Activated B cell treated with CpG ODN at 0.5 μM for 24 hours (primary cell): ENCODE results near the gene PADI3. TPM values are rescaled to one million over a fixed set of nuclear protein-coding genes. Genes with fewer than 3 reads are reported as not detected.

Experiments
- ATAC-seq: fragments of 200-7000 bp; cut with Tn5 transposase; one replicate; pipeline ENCODE4 v1.10.0; 2021; ENCODE audit warnings: low read depth, mild to moderate bottlenecking, moderate library complexity
- CTCF ChIA-PET: fragments of 350-600 bp; sonication (Branson Sonifier 250); formaldehyde crosslinking; loops from one replicate; lab custom pipeline; 2021; ENCODE audit warnings: antibody characterized with exemption; lab: Charles Lee
- POLR2A ChIA-PET: fragments of 350-600 bp; sonication (Branson Sonifier 250); formaldehyde crosslinking; loops from one replicate; lab custom pipeline; 2021; ENCODE audit warnings: antibody characterized with exemption; lab: Charles Lee
- DNase-seq: peaks from one replicate; pipeline ENCODE4 v3.0.0; 2022
- H3K27ac Mint-ChIP-seq: one replicate; pipeline ENCODE4 v1.8.0; 2020; ENCODE audit warnings: mixed read lengths
- H3K27me3 Mint-ChIP-seq: one replicate; pipeline ENCODE4 v1.8.0; 2021; ENCODE audit warnings: mixed read lengths
- H3K36me3 Mint-ChIP-seq: one replicate; pipeline ENCODE4 v1.8.0; 2021; ENCODE audit warnings: low read depth, mixed read lengths
- H3K4me1 Mint-ChIP-seq: one replicate; pipeline ENCODE4 v1.8.0; 2021; ENCODE audit warnings: mixed read lengths
- H3K4me3 Mint-ChIP-seq: one replicate; pipeline ENCODE4 v1.8.0; 2020; ENCODE audit warnings: mild to moderate bottlenecking, mixed read lengths
- H3K9me3 Mint-ChIP-seq: one replicate; pipeline ENCODE4 v1.8.0; 2020; ENCODE audit warnings: mixed read lengths
- intact Hi-C: fragments of 100-400 bp; cut with micrococcal nuclease; formaldehyde crosslinking; loops from one replicate; pipeline ENCODE4 v1.15.1; 2024
- total RNA-seq: library from RNA; stranded (reverse); gene quantifications from 2 replicates; pipeline ENCODE4 v1.2.3, GENCODE V29; 2022
- TF ChIP-seq, protein P1 (sequence below): fragments of 200-600 bp; IDR thresholded peaks from one replicate; pipeline ENCODE4 v1.8.0; 2022; ENCODE audit warnings: antibody characterized with exemption, mild to moderate bottlenecking

PADI3 gene
- total RNA-seq, 1 donor from 2014 or later: not detected

DNA sequence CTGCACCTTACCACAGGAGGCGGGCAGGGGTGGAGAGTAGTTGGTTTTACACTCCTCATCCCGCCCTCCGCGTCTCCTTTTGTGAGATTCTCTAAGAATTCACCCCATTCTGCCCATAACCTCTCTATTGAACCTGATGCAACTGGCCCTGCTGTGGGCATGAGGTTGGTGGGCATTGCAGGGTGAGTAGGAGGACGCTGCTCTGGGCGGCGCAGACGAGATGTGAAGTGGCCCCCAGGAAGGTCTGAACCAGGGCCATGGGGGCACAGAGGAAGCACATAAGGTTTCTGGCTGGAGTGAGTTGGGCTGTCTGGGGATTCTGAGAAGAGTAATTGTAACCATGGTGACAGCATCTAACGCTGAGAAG lies 35.1 kb upstream of the PADI3 start:
- CTCF ChIA-PET: no interaction called here
- Mint-ChIP-seq H3K4me1 (peaks cover 10% of the 10 kb centered on the region), H3K27me3 (peaks cover 27% of the 10 kb centered on the region), H3K9me3 (no peaks in the 10 kb centered on the region), H3K4me3 (no peak overlapping the region), H3K36me3 (no peaks in the 10 kb centered on the region), H3K27ac (no peak overlapping the region)
- DNase-seq (no peak), ATAC-seq (no peak)
- intact Hi-C loops: no loop called here
- TF ChIP-seq, protein P1, sequence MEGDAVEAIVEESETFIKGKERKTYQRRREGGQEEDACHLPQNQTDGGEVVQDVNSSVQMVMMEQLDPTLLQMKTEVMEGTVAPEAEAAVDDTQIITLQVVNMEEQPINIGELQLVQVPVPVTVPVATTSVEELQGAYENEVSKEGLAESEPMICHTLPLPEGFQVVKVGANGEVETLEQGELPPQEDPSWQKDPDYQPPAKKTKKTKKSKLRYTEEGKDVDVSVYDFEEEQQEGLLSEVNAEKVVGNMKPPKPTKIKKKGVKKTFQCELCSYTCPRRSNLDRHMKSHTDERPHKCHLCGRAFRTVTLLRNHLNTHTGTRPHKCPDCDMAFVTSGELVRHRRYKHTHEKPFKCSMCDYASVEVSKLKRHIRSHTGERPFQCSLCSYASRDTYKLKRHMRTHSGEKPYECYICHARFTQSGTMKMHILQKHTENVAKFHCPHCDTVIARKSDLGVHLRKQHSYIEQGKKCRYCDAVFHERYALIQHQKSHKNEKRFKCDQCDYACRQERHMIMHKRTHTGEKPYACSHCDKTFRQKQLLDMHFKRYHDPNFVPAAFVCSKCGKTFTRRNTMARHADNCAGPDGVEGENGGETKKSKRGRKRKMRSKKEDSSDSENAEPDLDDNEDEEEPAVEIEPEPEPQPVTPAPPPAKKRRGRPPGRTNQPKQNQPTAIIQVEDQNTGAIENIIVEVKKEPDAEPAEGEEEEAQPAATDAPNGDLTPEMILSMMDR: no peak
- POLR2A ChIA-PET: no interaction called here

DNA sequence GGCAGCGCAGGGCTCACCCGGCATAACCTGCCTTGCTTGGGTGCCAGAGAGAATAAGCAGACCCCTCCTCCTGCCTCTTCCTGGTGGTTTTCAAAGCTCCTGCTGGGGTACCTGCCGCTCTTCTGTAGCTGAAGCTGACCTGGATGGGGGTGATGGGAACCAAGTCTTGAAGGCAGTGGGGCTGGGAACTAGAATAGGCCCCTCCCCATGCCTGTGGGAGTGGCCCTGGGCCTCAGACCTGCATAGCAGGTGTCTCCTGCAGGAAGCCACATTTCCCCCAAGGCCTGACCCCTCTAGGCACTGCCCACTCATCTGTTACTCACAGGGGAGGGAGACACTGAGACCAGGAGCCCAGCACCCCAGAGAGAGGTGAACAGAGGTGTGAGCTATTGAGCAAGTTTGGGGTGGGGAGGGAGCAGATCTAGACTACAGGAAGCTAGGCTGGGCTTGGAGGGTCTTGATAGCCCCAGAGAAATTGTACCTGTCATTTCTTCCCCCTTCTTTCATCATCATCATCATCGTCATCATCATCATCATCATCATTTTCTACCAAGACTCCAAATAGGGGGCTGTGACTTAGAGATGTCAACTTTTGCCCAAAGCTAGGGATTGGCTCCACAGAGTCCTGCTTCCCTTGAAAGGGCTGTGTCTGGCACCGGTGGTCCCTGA lies 33.9 kb upstream of the PADI3 start:
- ATAC-seq (peak; percentile 45), DNase-seq (no peak)
- peaks cover 27% of the 10 kb centered on the region for H3K27me3 Mint-ChIP-seq
- H3K36me3 Mint-ChIP-seq: no peaks in the 10 kb centered on the region
- TF ChIP-seq, protein P1: no peak
- no peak overlapping the region for H3K27ac Mint-ChIP-seq
- ChIA-PET CTCF (no interaction called here), POLR2A (no interaction called here)
- H3K4me3 Mint-ChIP-seq: no peak overlapping the region
- peaks cover 8% of the 10 kb centered on the region for H3K4me1 Mint-ChIP-seq
- H3K9me3 Mint-ChIP-seq: no peaks in the 10 kb centered on the region
- intact Hi-C loops: no loop called here

DNA sequence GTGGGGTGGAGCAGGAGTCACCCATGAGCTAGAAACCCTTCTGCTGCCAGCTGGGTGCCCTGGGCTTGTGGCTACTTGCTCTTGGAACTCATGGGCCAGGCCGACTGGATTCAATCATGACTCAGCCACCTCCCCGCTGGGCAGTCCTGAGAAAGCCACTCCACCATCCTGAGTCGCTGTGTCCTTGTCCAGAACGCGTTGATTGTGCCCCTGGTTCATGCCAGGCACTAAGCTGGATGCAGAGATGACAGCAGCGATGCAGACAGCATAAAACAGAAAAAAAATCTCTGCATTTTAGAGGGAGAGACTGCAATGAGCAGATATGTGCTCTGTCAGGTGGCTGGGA lies 33.4 kb upstream of the PADI3 start:
- TF ChIP-seq, protein P1: no peak
- Mint-ChIP-seq H3K4me3 (no peak overlapping the region), H3K9me3 (no peaks in the 10 kb centered on the region), H3K4me1 (peaks cover 8% of the 10 kb centered on the region), H3K27ac (no peak overlapping the region), H3K36me3 (no peaks in the 10 kb centered on the region), H3K27me3 (peaks cover 27% of the 10 kb centered on the region)
- ATAC-seq (no peak), DNase-seq (no peak)
- ChIA-PET CTCF (no interaction called here), POLR2A (no interaction called here)
- intact Hi-C loops: no loop called here

DNA sequence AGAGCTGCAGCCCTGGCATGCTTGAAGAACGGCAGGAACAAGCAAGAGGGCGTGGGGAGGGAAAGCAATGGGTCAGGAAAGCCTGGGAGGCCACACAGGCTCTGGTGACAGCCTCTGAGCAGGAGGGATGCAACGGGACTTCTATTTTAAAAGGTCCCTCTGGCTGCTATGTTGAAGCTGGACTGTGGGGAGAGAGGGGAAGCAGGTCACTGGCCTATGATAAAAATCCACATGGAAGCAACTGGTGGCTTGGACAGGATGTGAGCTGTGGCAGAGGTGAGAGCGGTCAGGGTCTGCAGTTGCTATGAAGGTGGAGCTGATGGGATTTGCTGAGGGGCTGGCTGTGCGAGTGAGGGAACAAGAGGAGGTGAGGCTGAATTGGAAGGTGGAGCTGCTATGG lies 32.8 kb upstream of the PADI3 start:
- peak overlapping the region; percentile 50 for H3K27ac Mint-ChIP-seq
- POLR2A ChIA-PET: no interaction called here

DNA sequence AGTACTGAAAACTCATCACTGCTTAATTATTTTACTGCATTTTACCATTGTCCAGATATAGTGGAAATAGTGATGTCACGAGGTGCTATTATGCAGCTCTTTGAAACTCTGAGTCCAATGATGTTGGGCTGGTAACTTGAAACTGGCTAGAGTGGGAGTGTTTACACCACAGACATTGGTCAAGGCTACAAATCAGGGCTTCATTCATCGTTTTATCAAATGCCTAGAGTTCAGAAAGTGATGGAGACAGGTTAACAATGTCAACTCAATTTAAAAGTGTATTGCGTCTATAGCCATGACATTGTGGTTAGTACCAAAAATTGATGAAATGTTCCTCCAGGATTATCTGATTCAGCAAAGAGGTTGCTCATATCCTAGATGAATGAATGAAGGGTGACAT lies 31.3 kb upstream of the PADI3 start:
- Mint-ChIP-seq H3K27ac (no peak overlapping the region), H3K4me3 (no peak overlapping the region), H3K36me3 (no peaks in the 10 kb centered on the region), H3K27me3 (peaks cover 29% of the 10 kb centered on the region), H3K4me1 (peaks cover 6% of the 10 kb centered on the region), H3K9me3 (no peaks in the 10 kb centered on the region)
- ATAC-seq (no peak), DNase-seq (no peak)
- TF ChIP-seq, protein P1: no peak
- ChIA-PET POLR2A (no interaction called here), CTCF (no interaction called here)
- intact Hi-C loops: no loop called here

More for the DNA sequence above, 32.8 kb upstream of the PADI3 start:
- Mint-ChIP-seq H3K4me3 (no peak overlapping the region), H3K9me3 (no peaks in the 10 kb centered on the region), H3K27me3 (peaks cover 27% of the 10 kb centered on the region), H3K36me3 (no peaks in the 10 kb centered on the region), H3K4me1 (peaks cover 8% of the 10 kb centered on the region)
- CTCF ChIA-PET: no interaction called here
- intact Hi-C loops: no loop called here
- DNase-seq (no peak), ATAC-seq (no peak)
- TF ChIP-seq, protein P1: no peak
